HEK293 (cell line): ENCODE results near the gene TRIM13.
A peak's percentile ranks its signal among the peaks of the same experiment; 100 is the strongest.

Source experiments
- IKZF3 ChIP-seq: fragments of 450-650 bp; IDR thresholded peaks from 2 replicates; pipeline ENCODE4 v1.5.0; 2018; ENCODE audit warnings: missing biosample characterization, mild to moderate bottlenecking, missing genetic modification characterization, moderate library complexity
- RBAK ChIP-seq: fragments of 450-650 bp; formaldehyde crosslinking; IDR thresholded peaks from 2 replicates; pipeline ENCODE4 v1.5.1; 2016; ENCODE audit warnings: missing biosample characterization, missing genetic modification characterization
- SETDB1 ChIP-seq: IDR thresholded peaks from one replicate; pipeline ENCODE4 v1.6.1; 2017; ENCODE audit warnings: mild to moderate bottlenecking, low read length, moderate library complexity, mixed read lengths; ENCODE audit not compliant: insufficient read length
- TCF7L2 ChIP-seq: IDR thresholded peaks from 2 replicates; pipeline ENCODE4 v1.6.1; 2011; ENCODE audit warnings: low read depth, mild to moderate bottlenecking, inconsistent platforms, low read length, moderate library complexity, borderline replicate concordance
- ZNF114 ChIP-seq: fragments of 450-650 bp; formaldehyde crosslinking; IDR thresholded peaks from 2 replicates; pipeline ENCODE4 v1.5.0; 2017; ENCODE audit warnings: missing biosample characterization, missing genetic modification characterization
- ZNF274 ChIP-seq, 2 experiments: fragments of 200-500 bp in 1 of 2; fragments of 450-650 bp in 1 of 2; sonication (Bioruptor generic) in 1 of 2; formaldehyde crosslinking in 1 of 2; IDR thresholded peaks; 2 replicates each; pipeline versions ENCODE4 v1.5.1 to v1.6.1; 2014 to 2016; ENCODE audit warnings: borderline replicate concordance in 1 of 2, inconsistent platforms in 1 of 2, low read length in 1 of 2, missing biosample characterization in 1 of 2, missing genetic modification characterization in 1 of 2
- ZNF426 ChIP-seq: fragments of 450-650 bp; formaldehyde crosslinking; IDR thresholded peaks from 2 replicates; pipeline ENCODE4 v1.5.1; 2017; ENCODE audit warnings: missing biosample characterization, missing genetic modification characterization, mild to moderate bottlenecking, inconsistent platforms, moderate library complexity
- ZNF549 ChIP-seq: fragments of 450-650 bp; IDR thresholded peaks from 2 replicates; pipeline ENCODE4 v1.5.1; 2018; ENCODE audit warnings: missing biosample characterization, missing genetic modification characterization, mild to moderate bottlenecking, inconsistent platforms, moderate library complexity
- ZNF571 ChIP-seq: fragments of 450-650 bp; formaldehyde crosslinking; IDR thresholded peaks from 2 replicates; pipeline ENCODE4 v1.5.0; 2017; ENCODE audit warnings: missing biosample characterization, missing genetic modification characterization
- TF ChIP-seq, protein P1 (sequence below): fragments of 450-650 bp; formaldehyde crosslinking; IDR thresholded peaks from 2 replicates; pipeline ENCODE4 v1.5.1; 2016; ENCODE audit warnings: missing biosample characterization, missing genetic modification characterization
- TF ChIP-seq, protein P2 (sequence below): fragments of 450-650 bp; formaldehyde crosslinking; IDR thresholded peaks from 2 replicates; pipeline ENCODE4 v1.5.1; 2016; ENCODE audit warnings: missing biosample characterization, missing genetic modification characterization
- TF ChIP-seq, protein P3 (sequence below): fragments of 450-650 bp; formaldehyde crosslinking; IDR thresholded peaks from 2 replicates; pipeline ENCODE4 v1.5.1; 2016; ENCODE audit warnings: missing biosample characterization, missing genetic modification characterization, low read depth
- TF ChIP-seq, protein P4 (sequence below): sonication (generic); formaldehyde crosslinking; IDR thresholded peaks from 2 replicates; pipeline ENCODE4 v1.8.1; 2022; ENCODE audit warnings: mild to moderate bottlenecking, moderate library complexity, missing genetic modification reagents
- TF ChIP-seq, protein P5 (sequence below): fragments of 450-650 bp; formaldehyde crosslinking; IDR thresholded peaks from 2 replicates; pipeline ENCODE4 v1.5.1; 2016; ENCODE audit warnings: missing biosample characterization, missing genetic modification characterization

DNA sequence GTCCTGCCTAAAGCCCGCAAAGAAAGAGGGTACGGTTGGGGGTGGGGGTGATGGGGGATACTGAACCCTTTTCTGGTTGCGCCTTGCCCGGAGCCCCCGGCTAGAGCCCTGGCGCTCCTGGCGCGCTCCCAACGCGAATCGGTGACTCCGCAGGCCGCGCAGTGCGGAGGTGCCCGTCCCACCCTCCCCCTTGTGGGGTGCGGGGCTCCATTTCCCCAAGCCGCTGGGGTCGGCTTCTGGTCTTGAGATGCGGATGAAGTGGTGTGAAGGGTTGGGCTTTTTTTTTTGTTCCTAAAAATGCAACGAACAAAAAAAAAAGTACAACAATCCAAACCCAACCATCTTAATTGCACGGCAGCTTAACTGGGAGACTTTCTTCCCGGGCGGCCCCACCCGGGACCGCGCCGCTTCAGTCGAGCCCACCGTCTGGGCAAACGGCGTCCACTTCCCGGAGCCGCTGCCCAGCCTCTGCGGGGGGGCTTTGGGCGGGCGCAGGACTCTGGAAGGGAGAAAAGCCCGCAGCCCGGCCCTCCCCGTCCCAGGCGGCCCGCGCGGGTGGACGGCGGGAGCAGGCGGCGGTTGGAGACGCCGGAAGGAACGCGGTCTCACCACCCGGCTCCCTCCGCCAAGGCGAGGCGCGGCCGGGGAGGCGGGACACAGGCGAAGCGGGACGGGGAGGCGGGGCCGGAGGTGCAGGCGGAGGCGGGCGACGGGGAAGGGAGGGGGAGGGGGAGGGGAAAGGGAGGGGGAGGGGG is 504 bp upstream of the TRIM13 start:
- TF ChIP-seq, protein P1, sequence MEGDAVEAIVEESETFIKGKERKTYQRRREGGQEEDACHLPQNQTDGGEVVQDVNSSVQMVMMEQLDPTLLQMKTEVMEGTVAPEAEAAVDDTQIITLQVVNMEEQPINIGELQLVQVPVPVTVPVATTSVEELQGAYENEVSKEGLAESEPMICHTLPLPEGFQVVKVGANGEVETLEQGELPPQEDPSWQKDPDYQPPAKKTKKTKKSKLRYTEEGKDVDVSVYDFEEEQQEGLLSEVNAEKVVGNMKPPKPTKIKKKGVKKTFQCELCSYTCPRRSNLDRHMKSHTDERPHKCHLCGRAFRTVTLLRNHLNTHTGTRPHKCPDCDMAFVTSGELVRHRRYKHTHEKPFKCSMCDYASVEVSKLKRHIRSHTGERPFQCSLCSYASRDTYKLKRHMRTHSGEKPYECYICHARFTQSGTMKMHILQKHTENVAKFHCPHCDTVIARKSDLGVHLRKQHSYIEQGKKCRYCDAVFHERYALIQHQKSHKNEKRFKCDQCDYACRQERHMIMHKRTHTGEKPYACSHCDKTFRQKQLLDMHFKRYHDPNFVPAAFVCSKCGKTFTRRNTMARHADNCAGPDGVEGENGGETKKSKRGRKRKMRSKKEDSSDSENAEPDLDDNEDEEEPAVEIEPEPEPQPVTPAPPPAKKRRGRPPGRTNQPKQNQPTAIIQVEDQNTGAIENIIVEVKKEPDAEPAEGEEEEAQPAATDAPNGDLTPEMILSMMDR (tag by site-specific recombination): no peak
- TF ChIP-seq, protein P2, sequence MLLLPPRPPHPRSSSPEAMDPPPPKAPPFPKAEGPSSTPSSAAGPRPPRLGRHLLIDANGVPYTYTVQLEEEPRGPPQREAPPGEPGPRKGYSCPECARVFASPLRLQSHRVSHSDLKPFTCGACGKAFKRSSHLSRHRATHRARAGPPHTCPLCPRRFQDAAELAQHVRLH (tag by site-specific recombination): no peak
- TF ChIP-seq RBAK (no peak), ZNF426 (tag by site-specific recombination) (no peak), SETDB1 (no peak), ZNF114 (no peak), ZNF274 (IDR thresholded peaks at IDR 0.05; ENCODE audit: low read length) (no peak), ZNF274 (tag by site-specific recombination; IDR thresholded peaks at IDR 0.05; ENCODE audit: borderline replicate concordance) (no peak), ZNF549 (tag by site-specific recombination) (no peak), ZNF571 (no peak), TCF7L2 (no peak), IKZF3 (tag by site-specific recombination) (peak; percentile 62)
- TF ChIP-seq, protein P3, sequence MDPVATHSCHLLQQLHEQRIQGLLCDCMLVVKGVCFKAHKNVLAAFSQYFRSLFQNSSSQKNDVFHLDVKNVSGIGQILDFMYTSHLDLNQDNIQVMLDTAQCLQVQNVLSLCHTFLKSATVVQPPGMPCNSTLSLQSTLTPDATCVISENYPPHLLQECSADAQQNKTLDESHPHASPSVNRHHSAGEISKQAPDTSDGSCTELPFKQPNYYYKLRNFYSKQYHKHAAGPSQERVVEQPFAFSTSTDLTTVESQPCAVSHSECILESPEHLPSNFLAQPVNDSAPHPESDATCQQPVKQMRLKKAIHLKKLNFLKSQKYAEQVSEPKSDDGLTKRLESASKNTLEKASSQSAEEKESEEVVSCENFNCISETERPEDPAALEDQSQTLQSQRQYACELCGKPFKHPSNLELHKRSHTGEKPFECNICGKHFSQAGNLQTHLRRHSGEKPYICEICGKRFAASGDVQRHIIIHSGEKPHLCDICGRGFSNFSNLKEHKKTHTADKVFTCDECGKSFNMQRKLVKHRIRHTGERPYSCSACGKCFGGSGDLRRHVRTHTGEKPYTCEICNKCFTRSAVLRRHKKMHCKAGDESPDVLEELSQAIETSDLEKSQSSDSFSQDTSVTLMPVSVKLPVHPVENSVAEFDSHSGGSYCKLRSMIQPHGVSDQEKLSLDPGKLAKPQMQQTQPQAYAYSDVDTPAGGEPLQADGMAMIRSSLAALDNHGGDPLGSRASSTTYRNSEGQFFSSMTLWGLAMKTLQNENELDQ (tag by site-specific recombination): no peak
- TF ChIP-seq, protein P4, sequence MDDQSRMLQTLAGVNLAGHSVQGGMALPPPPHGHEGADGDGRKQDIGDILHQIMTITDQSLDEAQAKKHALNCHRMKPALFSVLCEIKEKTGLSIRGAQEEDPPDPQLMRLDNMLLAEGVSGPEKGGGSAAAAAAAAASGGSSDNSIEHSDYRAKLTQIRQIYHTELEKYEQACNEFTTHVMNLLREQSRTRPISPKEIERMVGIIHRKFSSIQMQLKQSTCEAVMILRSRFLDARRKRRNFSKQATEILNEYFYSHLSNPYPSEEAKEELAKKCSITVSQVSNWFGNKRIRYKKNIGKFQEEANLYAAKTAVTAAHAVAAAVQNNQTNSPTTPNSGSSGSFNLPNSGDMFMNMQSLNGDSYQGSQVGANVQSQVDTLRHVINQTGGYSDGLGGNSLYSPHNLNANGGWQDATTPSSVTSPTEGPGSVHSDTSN (CRISPR knock-in tag): 0 out of 2 replicates have a peak, but pooled peaks have one; percentile 44
- TF ChIP-seq, protein P5, sequence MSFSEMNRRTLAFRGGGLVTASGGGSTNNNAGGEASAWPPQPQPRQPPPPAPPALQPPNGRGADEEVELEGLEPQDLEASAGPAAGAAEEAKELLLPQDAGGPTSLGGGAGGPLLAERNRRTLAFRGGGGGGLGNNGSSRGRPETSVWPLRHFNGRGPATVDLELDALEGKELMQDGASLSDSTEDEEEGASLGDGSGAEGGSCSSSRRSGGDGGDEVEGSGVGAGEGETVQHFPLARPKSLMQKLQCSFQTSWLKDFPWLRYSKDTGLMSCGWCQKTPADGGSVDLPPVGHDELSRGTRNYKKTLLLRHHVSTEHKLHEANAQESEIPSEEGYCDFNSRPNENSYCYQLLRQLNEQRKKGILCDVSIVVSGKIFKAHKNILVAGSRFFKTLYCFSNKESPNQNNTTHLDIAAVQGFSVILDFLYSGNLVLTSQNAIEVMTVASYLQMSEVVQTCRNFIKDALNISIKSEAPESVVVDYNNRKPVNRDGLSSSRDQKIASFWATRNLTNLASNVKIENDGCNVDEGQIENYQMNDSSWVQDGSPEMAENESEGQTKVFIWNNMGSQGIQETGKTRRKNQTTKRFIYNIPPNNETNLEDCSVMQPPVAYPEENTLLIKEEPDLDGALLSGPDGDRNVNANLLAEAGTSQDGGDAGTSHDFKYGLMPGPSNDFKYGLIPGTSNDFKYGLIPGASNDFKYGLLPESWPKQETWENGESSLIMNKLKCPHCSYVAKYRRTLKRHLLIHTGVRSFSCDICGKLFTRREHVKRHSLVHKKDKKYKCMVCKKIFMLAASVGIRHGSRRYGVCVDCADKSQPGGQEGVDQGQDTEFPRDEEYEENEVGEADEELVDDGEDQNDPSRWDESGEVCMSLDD (tag by site-specific recombination): no peak
